Left renal cortex interstitium (tissue), 4 donors: ENCODE measurements around the gene BRF1. TPM values are rescaled to one million over a fixed set of nuclear protein-coding genes. Genes with fewer than 3 reads are reported as not detected.

Experiments
- DNase-seq, 4 donors: peaks; one replicate each; pipeline ENCODE4 v3.0.0-alpha.2; 2013; ENCODE audit warnings: low read depth in 4 of 4, low spot score in 2 of 4, missing footprints in 1 of 4
- polyA plus RNA-seq, 4 donors: library from polyadenylated mRNA; unstranded; fragments of 120-200 nt; gene quantifications; one replicate each; pipeline ENCODE4 v1.2.1, GENCODE V29; 2013; ENCODE audit not compliant: insufficient read length in 4 of 4

Gene BRF1
- polyA plus RNA-seq, 4 donors = 27.5 to 39.5 (median 37.7) TPM

DNA sequence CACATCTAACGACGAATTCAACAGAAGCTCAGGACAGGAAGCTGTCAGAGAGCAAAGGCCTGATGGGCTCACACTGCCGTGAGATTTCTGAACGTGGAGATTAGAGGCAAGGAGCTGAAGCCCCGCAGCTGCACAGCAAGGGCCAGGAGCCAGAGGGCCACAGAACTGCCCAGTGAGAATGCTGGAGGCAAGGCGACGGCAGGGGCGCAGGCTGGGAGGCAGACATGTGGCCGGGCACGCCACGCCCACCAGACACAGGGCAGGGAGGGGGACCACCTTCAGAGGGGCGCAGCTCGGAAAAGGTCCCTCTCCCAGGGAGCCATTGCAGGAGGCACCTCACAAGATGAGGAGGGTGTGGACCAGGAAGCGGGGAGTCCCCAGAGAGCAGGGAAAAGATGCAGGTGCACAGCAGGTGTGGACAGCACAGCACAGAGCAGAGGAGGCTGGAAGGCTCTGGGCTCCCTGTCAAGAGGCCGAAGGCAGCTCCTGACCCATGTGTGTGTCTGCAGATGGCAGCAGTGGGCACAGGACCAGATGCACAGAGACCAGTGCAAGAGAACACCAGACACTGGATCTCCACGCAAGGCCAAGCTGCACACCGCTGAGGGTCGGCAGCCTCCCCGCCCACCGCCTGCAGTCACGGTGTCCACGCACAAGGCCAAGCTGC lies 29.4 kb downstream of the BRF1 start:
- DNase-seq = no peak

DNA sequence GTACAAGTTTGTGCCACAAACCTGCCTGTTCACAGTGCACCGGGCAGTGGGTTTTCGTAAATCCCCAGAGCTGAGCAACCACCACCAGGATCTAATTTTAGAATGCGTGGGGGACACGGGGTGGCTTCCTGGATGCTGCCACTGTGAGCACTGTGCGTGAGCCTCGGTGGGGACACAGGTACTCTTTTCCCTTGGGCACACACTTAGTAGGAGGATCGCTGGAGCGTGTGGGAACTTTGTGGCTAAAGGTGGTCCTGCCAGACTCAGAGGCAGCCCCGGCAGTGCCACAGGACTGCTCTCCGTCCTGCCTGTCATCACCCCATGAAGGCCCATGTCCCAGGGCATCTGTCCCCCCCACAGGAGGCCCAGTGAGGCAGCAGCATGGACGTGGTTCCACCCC lies 31.4 kb downstream of the BRF1 start:
- no peak for DNase-seq

DNA sequence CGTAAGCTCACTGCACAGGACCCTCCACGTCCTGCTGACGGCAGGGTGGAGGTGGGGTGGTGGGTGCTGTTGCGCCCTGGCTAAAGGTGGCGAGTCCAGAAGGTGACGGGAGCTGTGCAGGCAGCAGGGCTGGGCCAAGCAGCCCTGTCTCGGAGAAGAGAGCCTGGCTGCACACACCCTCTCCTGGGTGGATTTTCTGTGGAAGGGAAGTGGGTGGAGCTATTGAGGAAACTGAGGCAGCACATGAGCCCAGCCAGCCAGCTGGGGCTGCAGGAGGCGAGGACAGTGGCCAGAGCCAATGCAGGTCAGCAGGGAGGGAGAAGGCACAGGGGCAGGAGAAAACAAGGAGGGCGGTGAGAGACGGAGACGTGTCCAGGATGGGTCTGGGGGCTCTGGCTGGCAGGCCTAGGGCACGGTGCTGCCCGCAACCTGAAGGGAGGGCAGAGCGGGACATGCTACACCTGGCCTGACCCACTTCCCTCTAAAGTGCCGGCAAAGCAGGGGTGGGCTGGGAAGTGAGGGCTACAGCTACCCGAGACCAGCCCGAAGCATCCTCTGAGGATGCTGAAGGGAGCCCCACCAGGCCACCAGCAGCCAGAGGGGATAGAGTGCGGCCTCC lies 32.0 kb downstream of the BRF1 start:
- no peak for DNase-seq

DNA sequence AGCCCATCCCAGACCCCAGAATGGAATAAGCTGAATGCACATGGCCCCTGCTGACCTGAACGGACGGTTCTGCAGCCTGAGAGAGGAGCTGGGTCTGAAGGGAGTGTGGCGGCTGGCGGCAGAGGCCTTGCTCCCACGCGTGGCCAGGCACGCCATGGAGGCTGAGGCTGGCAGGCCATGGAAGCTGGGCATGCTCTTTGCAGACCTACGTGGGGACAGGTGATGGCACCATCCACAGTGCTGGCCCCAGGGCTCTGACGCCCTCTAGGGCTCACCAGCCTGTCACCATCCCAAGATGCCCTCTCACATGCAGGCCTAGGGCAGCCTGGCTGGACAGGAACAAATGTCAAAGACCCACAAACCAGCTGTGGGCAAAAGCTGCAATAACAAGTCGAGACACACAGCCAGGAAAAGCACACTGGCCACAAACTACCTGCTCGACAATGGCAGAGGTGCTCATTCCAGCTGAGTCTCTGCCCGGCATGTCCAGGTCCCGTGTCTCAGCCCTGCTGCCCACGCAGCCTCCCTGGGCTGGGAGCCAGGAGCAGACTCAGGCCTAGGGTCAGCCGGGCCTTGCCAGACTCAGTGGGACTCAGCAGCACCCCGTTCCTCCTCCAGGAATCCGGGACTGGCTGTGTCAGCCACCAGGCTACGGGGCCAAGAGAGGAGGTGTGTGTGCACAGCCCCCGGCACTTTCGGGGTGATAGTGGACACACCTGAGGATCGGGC lies 32.8 kb downstream of the BRF1 start:
- DNase-seq = no peak

DNA sequence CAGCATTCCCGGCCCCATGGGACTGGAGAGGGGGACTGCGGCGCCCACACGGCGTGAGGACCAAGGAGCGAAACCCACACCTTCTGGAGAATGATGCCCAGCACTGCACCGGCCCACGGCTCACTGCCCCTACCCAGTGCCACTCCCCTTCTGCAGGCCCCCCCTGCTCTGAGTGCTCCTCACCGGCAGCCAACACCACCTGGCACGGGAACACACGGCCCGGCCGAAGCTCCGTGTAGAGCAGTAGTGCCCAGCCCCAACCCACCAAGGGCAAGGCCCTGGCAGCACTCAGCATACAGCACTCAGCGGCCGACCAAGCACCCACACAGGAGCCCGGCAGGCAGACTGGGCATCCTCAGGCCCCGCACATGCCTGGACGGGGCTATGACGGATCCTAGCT lies 39.0 kb downstream of the BRF1 start:
- DNase-seq = no peak

DNA sequence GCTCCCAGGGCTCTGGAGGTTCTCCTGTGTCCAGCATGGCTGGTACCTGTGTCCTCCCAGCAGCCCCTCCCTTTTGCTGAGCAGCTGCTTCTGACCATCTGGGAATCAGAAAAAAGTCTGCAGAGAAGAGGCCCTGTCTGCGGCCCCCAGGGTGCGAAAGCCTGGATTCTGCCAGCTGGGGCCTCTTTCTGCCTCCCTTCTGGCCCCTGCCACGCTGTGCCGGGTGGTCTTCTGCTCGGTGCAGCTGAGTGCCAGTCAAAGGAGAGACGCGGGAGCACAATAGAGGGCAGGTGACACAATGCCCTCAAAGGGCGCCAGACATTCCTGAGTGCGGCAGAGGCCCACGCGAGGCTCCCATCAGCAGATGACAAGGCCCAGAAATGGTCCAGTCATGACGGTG lies 39.8 kb downstream of the BRF1 start:
- no peak for DNase-seq

DNA sequence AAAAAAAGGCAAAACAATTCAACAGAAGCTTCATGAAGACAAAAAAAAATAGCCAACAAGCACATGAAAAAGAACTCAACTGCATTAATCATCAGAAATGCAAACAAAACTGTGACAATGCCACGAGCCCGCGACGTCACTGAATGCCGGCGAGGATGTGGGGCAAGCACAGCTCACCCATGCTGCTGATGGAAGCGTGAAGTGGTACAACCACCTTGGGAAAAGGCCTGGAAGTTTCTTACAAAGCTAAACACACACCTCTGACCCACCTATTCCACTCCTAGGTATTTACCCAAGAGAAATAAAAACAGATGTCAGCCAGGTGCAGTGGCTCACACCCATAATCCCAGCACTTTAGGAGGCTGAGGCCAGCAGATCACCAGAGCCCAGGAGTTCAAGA lies 42.0 kb downstream of the BRF1 start:
- DNase-seq = no peak

DNA sequence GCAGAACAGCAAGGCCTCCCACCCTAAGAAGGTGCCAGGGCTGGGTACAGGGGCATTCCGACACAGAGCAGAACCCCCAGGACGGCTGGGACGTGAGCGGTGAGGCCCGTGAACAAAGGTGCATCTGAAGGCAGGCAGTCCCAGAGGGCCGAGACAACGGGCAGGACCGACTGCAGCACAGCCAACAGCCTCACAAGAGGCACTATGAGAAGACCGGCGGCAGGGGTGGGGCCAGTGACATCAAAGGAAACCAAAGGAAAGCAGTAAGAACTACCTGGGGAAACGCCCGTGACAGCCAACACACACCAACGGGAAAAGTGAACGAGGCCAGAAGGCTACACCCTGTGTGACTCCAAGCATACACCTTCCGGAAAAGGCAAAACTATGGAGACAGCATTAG lies 43.3 kb downstream of the BRF1 start:
- DNase-seq = no peak

DNA sequence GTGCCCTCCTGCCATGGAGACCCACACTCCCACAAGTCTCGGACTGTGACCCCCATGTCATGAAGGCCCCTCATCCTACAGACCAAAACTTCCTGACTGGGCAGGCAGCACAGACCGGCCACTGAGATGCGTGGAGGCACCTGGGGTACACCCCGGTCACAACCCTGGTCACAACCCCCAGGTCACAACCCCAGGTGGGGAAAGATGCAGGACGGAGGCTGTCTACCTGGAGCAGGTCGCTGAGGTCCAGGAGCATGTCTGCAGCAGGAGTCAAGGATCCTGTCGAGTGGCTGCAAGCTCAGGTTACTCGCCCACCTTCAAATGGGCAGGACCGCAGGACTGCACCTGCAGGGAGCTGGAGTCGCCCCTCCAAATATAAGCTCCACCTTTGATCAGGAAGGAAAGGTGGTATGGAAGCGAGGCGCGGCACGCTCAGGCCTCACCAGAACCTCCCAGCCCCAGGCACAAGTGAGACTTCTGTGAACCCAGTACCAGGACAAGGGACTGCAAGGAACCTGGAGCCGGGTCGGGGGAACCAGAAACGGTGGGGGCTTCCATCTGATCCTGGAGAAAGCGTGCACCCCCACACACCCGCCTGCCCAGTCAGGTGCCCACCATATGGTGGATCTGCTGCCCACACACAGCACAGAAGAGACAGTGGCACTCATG lies 44.4 kb downstream of the BRF1 start:
- no peak for DNase-seq

DNA sequence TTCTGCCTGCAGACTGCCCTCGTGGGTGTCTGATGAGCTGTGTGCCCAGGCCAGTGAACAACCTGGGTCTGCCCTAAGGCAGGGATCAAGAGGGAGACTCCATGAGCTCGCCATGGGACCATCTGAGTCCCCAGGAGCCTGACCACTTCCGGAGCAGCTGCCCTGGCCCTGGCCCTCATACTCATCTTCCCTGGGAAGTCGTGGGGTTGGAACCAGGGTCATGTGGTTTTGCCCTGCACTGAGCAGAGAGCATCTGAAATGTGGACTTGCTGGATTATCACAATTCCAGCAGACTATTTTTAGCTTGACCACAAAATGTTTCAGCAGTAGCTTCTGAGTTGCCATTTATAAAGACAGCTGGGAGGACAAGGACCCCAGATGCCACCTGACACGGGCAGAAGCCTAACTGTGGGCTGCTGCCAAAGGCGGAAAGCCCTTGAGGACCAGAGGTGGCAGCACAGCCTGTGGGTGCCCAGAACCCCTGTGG lies 45.7 kb downstream of the BRF1 start:
- no peak for DNase-seq

DNA sequence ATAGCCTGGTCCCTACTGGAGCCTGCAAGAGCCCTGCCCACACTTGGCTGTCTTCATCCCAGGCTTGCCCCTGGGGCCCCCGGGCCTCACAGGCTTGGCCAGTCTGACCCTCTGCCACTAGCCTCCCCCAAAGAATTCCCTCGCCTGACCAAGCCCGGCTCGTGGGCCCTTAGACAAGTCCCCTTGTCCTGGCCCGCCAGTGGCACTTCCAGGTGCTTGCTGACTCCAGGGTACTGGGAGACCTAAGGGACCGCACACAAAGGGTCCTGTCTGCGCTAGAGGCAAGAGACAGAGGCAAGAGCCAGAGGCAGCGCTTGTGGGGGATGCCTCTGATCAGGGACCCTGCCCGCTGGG lies 47.5 kb downstream of the BRF1 start:
- DNase-seq = no peak

DNA sequence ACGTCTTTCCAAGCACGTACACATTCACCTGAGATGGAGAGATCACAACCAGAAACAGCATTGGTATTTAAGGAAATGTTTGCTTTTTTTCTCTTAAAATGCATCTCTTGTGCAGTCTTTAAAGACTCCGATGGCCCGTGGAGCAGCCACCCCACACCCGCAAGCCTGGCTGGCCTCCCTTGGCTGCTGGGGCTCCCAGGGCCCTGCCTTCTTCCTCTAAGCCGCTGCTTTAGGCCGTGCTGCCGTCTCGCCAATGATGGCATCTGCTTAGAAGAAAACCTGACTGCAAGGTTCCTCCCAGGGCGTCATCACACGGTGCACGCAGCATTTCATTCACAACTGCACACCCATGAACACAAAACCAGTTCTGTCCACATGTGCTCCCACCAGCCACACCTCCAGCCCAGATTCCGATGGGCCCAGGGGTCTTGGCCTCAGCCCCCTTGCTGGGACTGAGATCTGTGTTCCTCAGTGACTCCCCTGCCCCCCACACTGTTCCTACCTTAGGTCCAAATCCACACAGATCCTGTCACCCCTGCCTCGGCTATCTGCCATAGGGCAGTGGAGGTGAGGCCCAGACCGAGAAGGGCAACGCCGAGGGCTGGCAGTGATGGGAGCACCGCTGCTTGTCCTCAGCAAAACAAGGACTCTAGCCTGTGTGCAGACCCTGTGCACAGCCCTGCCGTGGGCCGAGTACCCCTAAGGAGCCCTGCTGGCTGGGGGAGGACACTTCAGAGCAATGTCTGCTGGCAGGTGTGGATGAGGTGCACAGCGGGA lies 48.1 kb downstream of the BRF1 start:
- DNase-seq = no peak

DNA sequence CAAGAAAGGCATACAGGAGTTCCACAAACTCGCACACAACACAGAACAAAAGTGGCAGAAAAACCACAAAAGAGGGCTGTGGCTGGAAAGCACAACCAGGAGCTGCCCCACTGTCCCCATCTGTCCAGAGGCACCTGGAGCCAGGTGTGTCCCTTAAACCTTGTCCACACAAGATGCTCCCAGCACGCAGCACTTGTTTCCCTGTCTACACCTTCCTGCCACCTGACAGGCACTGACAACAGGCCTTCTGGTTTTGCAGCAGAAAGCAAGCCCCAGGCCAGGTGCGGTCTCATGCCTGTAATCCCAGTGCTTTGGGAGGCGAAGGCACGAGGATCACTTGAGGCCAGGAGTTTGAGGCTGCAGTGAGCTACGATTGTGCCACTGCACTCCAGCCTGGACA lies 48.9 kb downstream of the BRF1 start:
- no peak for DNase-seq

DNA sequence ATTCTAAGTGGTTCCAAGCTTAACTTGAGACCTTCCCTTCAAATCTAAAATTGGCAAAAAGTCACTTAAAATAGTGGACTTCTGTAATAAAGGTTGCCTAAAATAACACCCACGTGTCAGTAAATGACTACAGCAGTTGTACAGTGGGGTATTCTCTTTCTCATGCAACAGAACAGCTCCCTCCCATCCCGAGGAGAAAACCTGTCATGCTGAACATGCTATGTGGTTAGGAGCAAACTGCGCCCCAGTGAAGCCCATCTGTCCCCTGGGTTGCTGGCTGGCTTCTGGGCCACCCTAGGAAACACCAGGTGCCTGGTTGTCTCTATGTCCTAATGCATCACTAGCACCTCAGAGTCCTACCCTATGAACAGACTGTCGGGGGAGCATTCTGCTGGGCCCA lies 49.8 kb downstream of the BRF1 start:
- no peak for DNase-seq

DNA sequence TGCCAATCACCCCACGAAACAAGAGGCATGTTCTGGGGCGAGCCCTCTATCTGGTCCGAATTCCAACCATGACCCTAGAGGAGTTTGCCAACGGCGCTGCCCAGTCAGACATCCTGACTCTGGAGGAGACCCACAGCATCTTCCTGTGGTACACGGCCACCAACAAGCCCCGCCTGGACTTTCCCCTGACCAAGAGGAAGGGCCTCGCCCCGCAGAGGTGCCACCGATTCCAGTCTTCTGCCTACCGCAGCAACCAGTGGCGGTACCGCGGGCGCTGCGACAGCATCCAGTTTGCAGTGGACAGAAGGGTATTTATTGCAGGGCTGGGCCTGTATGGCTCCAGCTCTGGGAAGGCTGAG lies 50.8 kb downstream of the BRF1 start:
- DNase-seq = no peak

DNA sequence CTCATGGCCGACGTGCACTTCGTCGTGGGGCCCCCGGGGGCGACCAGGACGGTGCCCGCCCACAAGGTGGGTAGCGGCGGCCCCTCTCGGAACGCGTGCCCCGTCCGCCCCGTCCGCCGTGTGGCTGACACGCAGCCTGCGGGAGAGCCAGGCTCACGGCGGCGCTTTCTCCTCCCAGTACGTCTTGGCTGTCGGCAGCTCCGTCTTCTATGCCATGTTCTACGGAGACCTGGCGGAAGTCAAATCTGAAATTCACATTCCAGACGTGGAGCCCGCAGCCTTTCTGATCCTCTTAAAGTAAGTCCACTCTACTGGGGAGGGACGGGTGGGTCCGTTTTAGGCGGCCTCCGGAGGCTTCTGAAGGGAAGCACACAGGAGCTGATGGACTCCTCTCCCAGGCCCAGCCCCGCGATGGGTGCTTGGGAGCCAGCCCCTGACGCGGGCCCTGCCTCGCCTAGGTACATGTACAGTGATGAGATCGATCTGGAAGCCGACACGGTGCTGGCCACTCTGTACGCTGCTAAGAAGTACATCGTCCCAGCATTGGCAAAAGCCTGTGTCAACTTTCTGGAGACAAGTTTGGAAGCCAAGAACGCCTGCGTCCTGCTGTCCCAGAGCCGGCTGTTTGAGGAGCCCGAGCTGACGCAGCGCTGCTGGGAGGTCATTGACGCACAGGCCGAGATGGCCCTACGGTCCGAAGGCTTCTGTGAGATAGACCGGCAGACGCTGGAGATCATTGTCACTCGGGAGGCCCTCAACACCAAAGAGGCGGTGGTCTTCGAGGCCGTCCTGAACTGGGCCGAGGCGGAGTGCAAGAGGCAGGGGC lies 51.4 kb downstream of the BRF1 start:
- no peak for DNase-seq

DNA sequence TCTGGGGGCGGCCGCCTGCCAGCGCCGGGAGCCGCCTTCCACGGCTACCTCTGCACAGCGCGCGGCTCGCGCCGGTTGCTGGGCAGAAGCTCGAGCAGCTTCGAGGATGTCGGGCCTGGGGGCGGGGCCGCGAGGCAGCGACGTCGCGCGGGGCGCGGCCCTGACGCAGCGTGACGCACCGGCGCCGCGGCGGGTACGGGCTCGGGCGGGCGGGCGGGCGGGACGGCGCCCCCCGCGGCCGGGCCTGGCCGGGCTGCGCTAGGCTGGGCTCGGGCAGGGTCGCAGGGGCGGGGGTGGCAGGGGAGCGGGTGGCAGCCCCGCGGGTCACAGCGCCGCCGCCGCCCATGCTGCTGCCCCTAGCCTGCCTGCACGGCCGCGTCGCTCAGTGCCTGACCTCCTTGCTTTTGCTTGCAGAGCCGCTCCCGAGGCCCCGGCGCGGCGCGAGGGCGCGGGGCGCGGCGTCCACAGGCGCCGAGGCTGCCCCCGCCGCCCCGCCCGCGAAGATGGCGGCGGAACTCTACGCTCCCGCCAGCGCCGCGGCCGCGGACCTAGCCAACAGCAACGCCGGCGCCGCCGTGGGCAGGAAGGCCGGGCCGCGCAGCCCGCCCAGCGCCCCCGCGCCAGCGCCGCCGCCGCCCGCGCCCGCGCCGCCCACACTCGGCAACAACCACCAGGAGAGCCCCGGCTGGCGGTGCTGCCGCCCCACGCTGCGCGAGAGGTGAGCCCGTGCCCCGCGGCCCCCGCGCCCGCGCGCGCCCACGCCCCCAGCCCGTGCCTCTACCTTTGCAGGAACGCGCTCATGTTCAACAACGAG lies 52.2 kb downstream of the BRF1 start, which contains the start of gene BTBD6:
Gene BTBD6, plus strand, starts transcription at position 166 of the 814 bp plus-strand sequence. Its CDS starts 179 bp downstream, at position 345.
- peak in 3 of 4 donors; percentile 52 to 75 (median 66) for DNase-seq

DNA sequence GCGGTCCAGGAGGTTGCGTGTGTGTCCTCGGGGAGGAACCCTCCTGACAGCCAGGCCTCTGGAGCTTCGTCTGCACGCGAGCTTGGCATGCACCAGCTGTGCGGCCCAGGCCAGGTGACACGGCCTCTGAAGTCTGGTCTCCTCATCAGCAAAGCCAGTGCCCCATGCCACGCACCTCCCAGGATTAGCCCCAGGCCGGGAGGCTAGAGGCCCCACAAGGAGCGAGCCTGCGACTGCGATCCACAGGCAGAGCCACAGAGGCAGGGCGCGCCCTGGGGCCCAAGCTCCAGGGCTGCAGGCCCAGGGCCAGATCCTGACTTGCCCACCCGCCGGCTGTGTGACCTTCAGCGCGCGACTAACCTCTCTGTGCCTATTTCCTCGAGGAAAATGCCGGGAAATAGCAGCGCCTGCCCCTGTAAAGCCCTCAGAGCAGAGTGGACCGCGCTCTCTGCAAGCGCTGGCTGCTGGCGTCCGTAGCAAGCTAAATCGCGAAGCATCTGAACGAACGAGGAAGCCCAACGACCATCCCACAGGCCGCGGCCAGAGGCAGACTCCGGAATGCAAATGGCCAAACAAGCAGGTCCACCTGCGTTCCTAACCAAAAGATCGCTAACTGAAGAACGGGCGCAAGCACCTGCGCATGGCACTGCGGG lies 53.0 kb downstream of the BRF1 start:
- DNase-seq = peak in 1 of 4 donors; percentile 58
